PC-3 (cell line): ENCODE results near the gene RECQL5. TPM values are rescaled to one million over a fixed set of nuclear protein-coding genes. Genes with fewer than 3 reads are reported as not detected.

Experiments used
- ATAC-seq: fragments of 200-7000 bp; cut with Tn5 transposase; 2 replicates; pipeline ENCODE4 v1.9.1; 2020; ENCODE audit warnings: mild to moderate bottlenecking, moderate library complexity
- BruUV-seq: library from RNA; stranded (reverse); fragments of 400-500 nt; replicated peaks from 2 replicates; lab custom pipeline; 2021; lab: Mats Ljungman, UMichigan
- CTCF ChIA-PET: fragments of 300-600 bp; sonication (Branson Sonifier 250); formaldehyde crosslinking; loops from one replicate; lab custom pipeline; 2022; ENCODE audit warnings: antibody characterized with exemption; lab: Charles Lee
- POLR2A ChIA-PET: fragments of 300-600 bp; sonication (Branson Sonifier 250); formaldehyde crosslinking; loops from one replicate; lab custom pipeline; 2022; ENCODE audit warnings: antibody characterized with exemption; ENCODE audit not compliant: unreplicated experiment; lab: Charles Lee
- DNase-seq: peaks from one replicate; pipeline ENCODE4 v3.0.0-alpha.2; 2015
- H2AFZ ChIP-seq: fragments of 300-600 bp; sonication (generic); 2 replicates; pipeline ENCODE4 v1.6.0; 2016; ENCODE audit warnings: antibody characterized with exemption, low read length
- H3F3A ChIP-seq: fragments of 300-600 bp; sonication (generic); one replicate; pipeline ENCODE4 v1.6.0; 2017; ENCODE audit warnings: antibody characterized with exemption, low read length, control low read depth, mild to moderate bottlenecking; ENCODE audit not compliant: unreplicated experiment
- H3K27ac ChIP-seq: fragments of 300-600 bp; sonication (generic); 2 replicates; pipeline ENCODE4 v1.5.1; 2016; ENCODE audit warnings: mild to moderate bottlenecking, low read length
- H3K27me3 ChIP-seq: fragments of 300-600 bp; sonication (generic); 2 replicates; pipeline ENCODE4 v1.6.1; 2016; ENCODE audit warnings: low read length, mixed read lengths
- H3K36me3 ChIP-seq: fragments of 300-600 bp; sonication (generic); 2 replicates; pipeline ENCODE4 v1.6.1; 2016; ENCODE audit warnings: low read depth, mixed run types, low read length, mixed read lengths
- H3K4me1 ChIP-seq: fragments of 300-600 bp; sonication (generic); 2 replicates; pipeline ENCODE4 v1.5.1; 2016; ENCODE audit warnings: low read length; ENCODE audit not compliant: insufficient read depth
- H3K4me2 ChIP-seq: fragments of 300-600 bp; sonication (generic); 2 replicates; pipeline ENCODE4 v1.6.0; 2016; ENCODE audit warnings: low read length
- H3K4me3 ChIP-seq: fragments of 300-600 bp; sonication (generic); 2 replicates; pipeline ENCODE4 v1.5.1; 2016; ENCODE audit warnings: mild to moderate bottlenecking, low read length, mixed read lengths
- H3K79me2 ChIP-seq: fragments of 300-600 bp; sonication (generic); 2 replicates; pipeline ENCODE4 v1.6.1; 2017; ENCODE audit warnings: low read length, mixed read lengths
- H3K9ac ChIP-seq: fragments of 300-600 bp; sonication (generic); 2 replicates; pipeline ENCODE4 v1.6.0; 2016; ENCODE audit warnings: mild to moderate bottlenecking, low read length
- H3K9me2 ChIP-seq: fragments of 300-600 bp; sonication (generic); replicated peaks from 2 replicates; pipeline ENCODE4 v1.6.1; 2016; ENCODE audit warnings: mixed run types, low read length, mixed read lengths
- H3K9me3 ChIP-seq: fragments of 300-600 bp; sonication (generic); 2 replicates; pipeline ENCODE4 v1.6.1; 2016; ENCODE audit warnings: low read length, mixed read lengths
- H4K20me1 ChIP-seq: fragments of 300-600 bp; sonication (generic); 2 replicates; pipeline ENCODE4 v1.6.1; 2016; ENCODE audit warnings: low read length, mixed read lengths
- CTCF ChIP-seq: fragments of 300-600 bp; sonication (generic); conservative IDR thresholded peaks from 2 replicates; pipeline ENCODE4 v1.5.1; 2017; ENCODE audit warnings: antibody characterized with exemption, low read depth, mild to moderate bottlenecking, low read length
- EZH2 ChIP-seq: fragments of 300-600 bp; sonication (generic); IDR thresholded peaks from one replicate; pipeline ENCODE4 v1.6.1; 2017; ENCODE audit warnings: antibody characterized with exemption, mild to moderate bottlenecking, low read length; ENCODE audit not compliant: unreplicated experiment
- EZH2phosphoT487 ChIP-seq: fragments of 300-600 bp; sonication (generic); IDR thresholded peaks from 2 replicates; pipeline ENCODE4 v1.6.1; 2018; ENCODE audit warnings: mild to moderate bottlenecking, antibody characterized with exemption, low read length, borderline replicate concordance
- intact Hi-C: fragments of 100-400 bp; cut with micrococcal nuclease; formaldehyde crosslinking; loops from 2 replicates; pipeline ENCODE4 v1.9.0; 2023
- total RNA-seq: library from RNA; depleted of rRNA; stranded (reverse); fragments of >200 nt; gene quantifications from 2 replicates; pipeline ENCODE4 v1.2.3, GENCODE V29; 2014

The RECQL5 gene
- total RNA-seq, 1 experiment from 2014 or later = 54.2 TPM

DNA sequence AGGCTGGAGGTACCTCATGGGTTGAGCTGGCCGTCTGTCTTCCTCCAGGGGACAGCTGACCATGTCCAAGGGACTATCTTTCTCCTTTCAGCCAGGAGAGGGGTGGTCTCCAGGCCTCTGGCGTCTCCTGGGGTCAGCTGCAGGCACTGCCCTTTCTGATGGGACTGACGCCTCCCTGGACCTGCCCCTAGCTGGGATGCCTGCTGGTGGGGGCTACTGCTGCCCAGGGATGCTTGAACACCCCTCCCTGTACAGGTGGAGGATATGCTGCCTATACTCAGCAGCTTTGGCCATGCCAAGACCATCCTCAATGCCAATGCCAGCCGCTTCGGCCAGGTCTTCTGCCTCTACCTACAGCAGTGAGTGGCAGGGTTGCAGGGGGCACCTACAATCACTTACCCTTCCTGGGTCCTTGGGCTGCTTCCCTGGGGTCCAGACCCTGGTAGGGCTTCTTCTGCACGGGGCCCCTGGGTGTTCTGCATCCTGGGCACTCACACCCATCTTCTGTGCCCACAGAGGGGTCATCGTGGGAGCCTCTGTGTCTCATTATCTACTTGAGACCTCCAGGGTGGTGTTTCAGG lies 75.1 kb downstream of the RECQL5 start:
- H3K27me3 ChIP-seq = no peaks in the 10 kb centered on the region
- H4K20me1 ChIP-seq = no peaks in the 10 kb centered on the region
- TF ChIP-seq CTCF (no peak), EZH2phosphoT487 (no peak), EZH2 (no peak)
- no peak overlapping the region for H3K4me2 ChIP-seq
- ATAC-seq (no peak), DNase-seq (no peak)
- no peaks in the 10 kb centered on the region for H3K36me3 ChIP-seq
- BruUV-seq = no TSS peak
- POLR2A ChIA-PET = no interaction called here
- H3K27ac ChIP-seq = no peak overlapping the region
- H3F3A ChIP-seq = no peaks in the 10 kb centered on the region
- H3K9me2 ChIP-seq = no peaks in the 10 kb centered on the region
- intact Hi-C loops = no loop called here
- H3K79me2 ChIP-seq = no peaks in the 10 kb centered on the region
- CTCF ChIA-PET = no interaction called here
- no peak overlapping the region for H3K9ac ChIP-seq
- H3K4me3 ChIP-seq = no peak overlapping the region
- H3K4me1 ChIP-seq = peaks cover 10% of the 10 kb centered on the region
- no peaks in the 10 kb centered on the region for H3K9me3 ChIP-seq
- no peak overlapping the region for H2AFZ ChIP-seq

DNA sequence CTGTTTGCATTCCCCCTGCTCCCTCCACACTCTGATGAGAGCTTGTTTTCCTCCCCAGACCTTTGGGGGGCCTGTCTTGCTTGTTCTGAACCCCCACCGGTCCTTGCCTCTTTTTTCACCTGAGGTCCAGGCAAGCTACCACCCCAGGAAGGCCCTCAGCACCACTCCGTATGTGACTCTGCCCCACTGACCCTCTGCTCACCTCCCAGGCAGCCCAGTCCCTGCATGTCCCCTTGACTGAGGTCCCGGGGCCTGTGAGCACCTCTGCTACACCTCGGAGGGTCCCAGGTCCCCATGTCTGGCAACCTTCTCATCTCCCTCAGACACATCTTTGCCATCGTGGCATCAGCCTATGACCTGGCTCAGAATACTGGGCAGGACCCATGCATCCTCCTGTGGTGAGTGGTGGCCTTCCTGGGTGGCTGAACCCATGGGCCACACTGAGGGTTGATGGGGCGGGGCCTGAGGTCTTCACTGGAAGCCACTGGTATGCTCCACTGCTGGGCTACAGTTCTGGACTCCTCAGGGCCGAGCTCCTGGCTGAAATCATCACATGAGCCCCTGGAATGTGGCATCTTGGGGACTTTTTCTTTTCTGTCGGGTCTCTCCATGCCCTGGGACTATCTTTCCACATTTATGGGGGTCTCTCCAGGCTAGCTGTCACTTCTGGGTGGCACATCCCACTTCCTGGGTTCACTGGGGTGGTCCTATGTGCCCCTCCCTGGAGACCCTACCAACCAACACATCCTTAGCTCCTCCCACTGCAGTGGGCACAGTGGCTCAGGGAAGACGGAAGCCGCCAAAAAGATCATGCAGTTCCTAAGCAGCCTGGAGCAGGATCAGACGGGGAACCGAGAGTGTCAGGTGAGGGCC lies 75.9 kb downstream of the RECQL5 start:
- Histone ChIP-seq H3K9ac (no peak overlapping the region), H3K4me1 (peaks cover 10% of the 10 kb centered on the region), H3K36me3 (no peaks in the 10 kb centered on the region), H3K27me3 (no peaks in the 10 kb centered on the region), H3K79me2 (no peaks in the 10 kb centered on the region), H3K9me2 (no peaks in the 10 kb centered on the region), H3K4me3 (no peak overlapping the region), H2AFZ (no peak overlapping the region), H3K4me2 (no peak overlapping the region), H3F3A (no peaks in the 10 kb centered on the region), H3K27ac (no peak overlapping the region), H3K9me3 (no peaks in the 10 kb centered on the region), H4K20me1 (no peaks in the 10 kb centered on the region)
- no peak for TF ChIP-seq EZH2phosphoT487
- POLR2A ChIA-PET = no interaction called here
- CTCF ChIA-PET = no interaction called here
- no peak for DNase-seq
- intact Hi-C loops = no loop called here
- no TSS peak for BruUV-seq
- ATAC-seq = no peak

DNA sequence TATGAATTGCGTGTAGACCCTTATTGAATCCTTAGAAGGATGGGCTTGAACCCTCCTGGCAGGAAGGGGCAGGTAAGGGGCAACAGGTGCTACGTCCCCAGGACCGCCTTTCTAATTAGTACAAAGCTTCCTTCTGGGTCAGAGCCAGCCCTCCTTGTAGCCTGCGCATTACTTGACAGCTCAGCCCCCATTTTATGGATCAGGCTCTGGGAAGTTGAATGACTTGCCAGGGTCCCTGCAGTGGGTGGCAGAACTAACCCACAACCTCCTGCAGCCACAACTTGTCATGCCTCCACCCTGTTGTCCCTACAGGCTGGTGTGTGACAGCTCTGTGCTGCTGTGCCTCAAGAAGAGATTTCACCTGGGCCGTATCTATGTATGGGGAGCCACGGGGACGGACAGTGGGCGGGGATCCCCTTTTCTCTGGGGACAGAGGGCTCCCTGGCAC lies 76.6 kb downstream of the RECQL5 start:
- H2AFZ ChIP-seq = no peak overlapping the region
- no peaks in the 10 kb centered on the region for H3K79me2 ChIP-seq
- CTCF ChIA-PET = interaction anchor here (0.8 kb wide), 1 partner anchor 64 kb away, joined by 7 read pairs; no protein-coding TSS in a partner anchor
- ATAC-seq = no peak
- no peak overlapping the region for H3K9ac ChIP-seq
- no peak overlapping the region for H3K27ac ChIP-seq
- no peak for DNase-seq
- no peak overlapping the region for H3K4me3 ChIP-seq
- H3K4me2 ChIP-seq = peak overlapping the region; percentile 88; the same call in 1 of the 2 replicates
- POLR2A ChIA-PET = no interaction called here
- H3K27me3 ChIP-seq = no peaks in the 10 kb centered on the region
- intact Hi-C loops = no loop called here
- no peaks in the 10 kb centered on the region for H3K9me2 ChIP-seq
- H4K20me1 ChIP-seq = no peaks in the 10 kb centered on the region
- BruUV-seq = no TSS peak
- H3F3A ChIP-seq = no peaks in the 10 kb centered on the region
- H3K9me3 ChIP-seq = no peaks in the 10 kb centered on the region
- no peaks in the 10 kb centered on the region for H3K36me3 ChIP-seq
- TF ChIP-seq EZH2phosphoT487 (no peak), EZH2 (no peak), CTCF (no peak)
- H3K4me1 ChIP-seq = peaks cover 10% of the 10 kb centered on the region
